RWPE1 (cell line): ENCODE data around the gene IBTK.
A peak's percentile ranks its signal among the peaks of the same experiment; 100 is the strongest.

Experiments
- CTCF ChIA-PET: fragments of 350-600 bp; sonication (Branson Sonifier 250); formaldehyde crosslinking; extraction: SDS; loops from one replicate; lab custom pipeline; 2021; lab: Yijun Ruan, JAX
- POLR2A ChIA-PET: fragments of 400-600 bp; formaldehyde crosslinking; extraction: SDS; loops from one replicate; lab custom pipeline; 2020; ENCODE audit warnings: antibody characterized with exemption; ENCODE audit not compliant: low non-redundant PET; lab: Yijun Ruan, JAX
- DNase-seq: peaks from one replicate; pipeline ENCODE4 v3.0.0; 2012; ENCODE audit warnings: low spot score
- H3K27ac ChIP-seq: fragments of 450-650 bp; 2 replicates; pipeline ENCODE4 v1.5.1; 2017
- CTCF ChIP-seq: fragments of 450-650 bp; conservative IDR thresholded peaks from 2 replicates; pipeline ENCODE4 v1.5.1; 2017; ENCODE audit warnings: low read depth, mild to moderate bottlenecking

Gene IBTK

GRCh38 chr6:82145926-82146452, 101.6 kb downstream of the IBTK start:
- CTCF ChIA-PET, result interaction anchor here (0.6 kb wide), 1 partner anchor 82 kb away, joined by 3 read pairs; no protein-coding TSS in a partner anchor
- no peak for DNase-seq
- H3K27ac ChIP-seq, result no peak overlapping the region
- POLR2A ChIA-PET, result no interaction called here
- TF ChIP-seq CTCF, result no peak

- peak overlapping the region; percentile 83 for H3K27ac ChIP-seq
- ChIA-PET CTCF (no interaction called here), POLR2A (no interaction called here)
- peak; percentile 80 for DNase-seq
- no peak for TF ChIP-seq CTCF
These were observed 102.6 kb downstream of the IBTK start for GRCh38 chr6:82144852-82145340.

GRCh38 chr6:82144007-82144851, 103.3 kb downstream of the IBTK start:
- peak overlapping the region; percentile 83 for H3K27ac ChIP-seq
- no peak for TF ChIP-seq CTCF
- DNase-seq, result peak; percentile 87
- ChIA-PET CTCF (interaction anchor here (0.6 kb wide), 1 partner anchor 297 kb away, joined by 3 read pairs; no protein-coding TSS in a partner anchor), POLR2A (no interaction called here)

GRCh38 chr6:82143041-82143481, 104.5 kb downstream of the IBTK start:
- TF ChIP-seq CTCF, result no peak
- POLR2A ChIA-PET, result no interaction called here

GRCh38 chr6:82142524-82142923, 105.0 kb downstream of the IBTK start:
- ChIA-PET CTCF (no interaction called here), POLR2A (no interaction called here)
- no peak for TF ChIP-seq CTCF
- no peak overlapping the region for H3K27ac ChIP-seq
- DNase-seq, result no peak

More at GRCh38 chr6:82143041-82143481, 104.5 kb downstream of the IBTK start:
- no peak for DNase-seq
- CTCF ChIA-PET, result interaction anchor here (0.6 kb wide), 1 partner anchor 35 kb away, joined by 3 read pairs; no protein-coding TSS in a partner anchor
- H3K27ac ChIP-seq, result no peak overlapping the region

GRCh38 chr6:82138075-82138791, 109.3 kb downstream of the IBTK start:
- TF ChIP-seq CTCF, result no peak
- ChIA-PET CTCF (no interaction called here), POLR2A (no interaction called here)
- DNase-seq, result no peak
- no peak overlapping the region for H3K27ac ChIP-seq
